22Rv1 (cell line): ENCODE results near the gene DSCAM.

Experiments
- H3K27ac ChIP-seq: fragments of 450-650 bp; 2 replicates; pipeline ENCODE4 v1.5.1; 2017
- CTCF ChIP-seq: fragments of 450-650 bp; IDR thresholded peaks from 2 replicates; pipeline ENCODE4 v1.5.1; 2017; ENCODE audit warnings: mild to moderate bottlenecking
- ZFX ChIP-seq: fragments of 450-650 bp; IDR thresholded peaks from 2 replicates; pipeline ENCODE4 v1.6.1; 2017; ENCODE audit warnings: antibody characterized with exemption, borderline replicate concordance

DSCAM gene

GRCh38 chr21:40179166-40179565 lies 667.8 kb downstream of the DSCAM start:
- H3K27ac ChIP-seq: no peak overlapping the region
- TF ChIP-seq ZFX: no peak
- TF ChIP-seq CTCF: no peak

GRCh38 chr21:40178726-40179125 lies 668.2 kb downstream of the DSCAM start:
- TF ChIP-seq CTCF: no peak
- TF ChIP-seq ZFX: no peak
- no peak overlapping the region for H3K27ac ChIP-seq

GRCh38 chr21:40177979-40178378 lies 669.0 kb downstream of the DSCAM start:
- H3K27ac ChIP-seq: no peak overlapping the region
- TF ChIP-seq CTCF (no peak), ZFX (no peak)

GRCh38 chr21:40176724-40177123 lies 670.2 kb downstream of the DSCAM start:
- H3K27ac ChIP-seq: no peak overlapping the region
- TF ChIP-seq ZFX (no peak), CTCF (no peak)

GRCh38 chr21:40173816-40174215 lies 673.1 kb downstream of the DSCAM start:
- TF ChIP-seq CTCF: peak; percentile 20; the same call in 1 of the 2 replicates
- TF ChIP-seq ZFX: no peak
- no peak overlapping the region for H3K27ac ChIP-seq

- TF ChIP-seq CTCF (no peak), ZFX (no peak)
- no peak overlapping the region for H3K27ac ChIP-seq
Observed at GRCh38 chr21:40169971-40170370, 677.0 kb downstream of the DSCAM start.

- no peak overlapping the region for H3K27ac ChIP-seq
- TF ChIP-seq ZFX (no peak), CTCF (no peak)
Observed at GRCh38 chr21:40166291-40166843, 680.6 kb downstream of the DSCAM start.
